Femur (tissue), 1 donor: ENCODE data around the gene TOMM7.
A peak's percentile ranks its signal among the peaks of the same experiment; 100 is the strongest.
"Not testable (repeated sequence)": the region's sequence is repeated elsewhere in the genome, so short reads cannot be mapped to it uniquely, and the experiment has no call there.

ENCODE experiments used
- DNase-seq: peaks from one replicate; pipeline ENCODE4 v3.0.0-alpha.2; 2017

TOMM7 gene

DNA sequence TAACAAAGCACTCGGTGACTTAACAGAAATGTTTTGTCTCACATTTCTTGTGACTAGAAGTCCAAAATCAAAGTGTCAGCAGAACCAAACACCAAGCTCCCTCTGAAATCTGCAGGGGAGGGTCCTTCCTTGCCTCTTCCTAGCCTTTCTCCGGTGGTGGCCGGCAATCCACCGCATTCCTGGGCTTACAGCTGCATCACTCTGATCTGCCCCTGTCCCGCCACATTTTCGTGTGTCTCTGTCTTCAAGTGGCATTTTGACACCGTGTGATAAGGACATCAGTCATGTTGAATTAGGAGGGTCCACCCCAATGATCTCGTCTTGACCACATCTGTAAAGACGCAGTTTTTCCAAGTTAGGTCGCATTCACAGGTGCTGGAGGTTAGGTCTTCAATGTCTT is 30.5 kb upstream of the TOMM7 start:
- no peak for DNase-seq

DNA sequence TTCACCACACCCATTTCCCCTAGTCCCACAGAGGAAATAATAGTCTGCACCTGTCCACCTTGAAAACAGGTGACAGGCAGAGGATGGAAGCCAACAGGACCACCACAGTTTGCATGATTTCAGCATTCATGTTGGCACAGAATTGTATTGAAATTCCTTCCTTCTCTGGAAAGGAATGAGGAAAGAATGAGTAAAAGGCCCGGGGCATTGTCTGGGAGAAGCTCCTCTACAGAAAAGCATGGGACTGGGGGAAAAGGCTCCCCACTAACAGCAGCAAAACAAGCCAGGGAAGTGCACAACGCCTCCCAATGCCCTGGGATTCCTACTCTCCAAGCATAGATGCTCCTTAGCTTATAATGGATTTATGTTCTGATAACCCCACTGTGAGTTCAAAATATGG is 28.5 kb upstream of the TOMM7 start:
- no peak for DNase-seq

- not testable (repeated sequence) for DNase-seq
Observed at GRCh38 chr7:22850394-22850793, 27.7 kb upstream of the TOMM7 start.

DNA sequence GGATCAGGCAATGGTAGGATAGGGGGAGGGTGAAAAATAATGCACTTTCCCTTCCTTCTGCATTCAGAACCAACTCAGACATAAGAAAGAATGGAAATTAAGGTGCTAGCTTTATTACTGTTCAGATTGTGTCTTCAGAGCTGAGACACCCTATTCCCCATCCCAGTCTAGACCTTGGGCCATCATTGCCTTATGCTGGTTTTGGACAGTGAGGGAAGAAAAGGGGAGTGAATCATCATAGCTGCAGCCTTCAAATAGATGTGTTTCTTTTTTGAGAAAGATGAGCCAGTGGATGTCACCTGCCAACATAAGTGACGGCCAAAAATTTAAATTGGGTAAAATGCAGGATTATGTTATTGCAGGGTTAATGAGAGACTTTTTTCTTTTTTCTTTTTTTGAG is 27.0 kb upstream of the TOMM7 start:
- no peak for DNase-seq

GRCh38 chr7:22849172-22849571 is 26.5 kb upstream of the TOMM7 start:
- DNase-seq: peak; percentile 41

DNA sequence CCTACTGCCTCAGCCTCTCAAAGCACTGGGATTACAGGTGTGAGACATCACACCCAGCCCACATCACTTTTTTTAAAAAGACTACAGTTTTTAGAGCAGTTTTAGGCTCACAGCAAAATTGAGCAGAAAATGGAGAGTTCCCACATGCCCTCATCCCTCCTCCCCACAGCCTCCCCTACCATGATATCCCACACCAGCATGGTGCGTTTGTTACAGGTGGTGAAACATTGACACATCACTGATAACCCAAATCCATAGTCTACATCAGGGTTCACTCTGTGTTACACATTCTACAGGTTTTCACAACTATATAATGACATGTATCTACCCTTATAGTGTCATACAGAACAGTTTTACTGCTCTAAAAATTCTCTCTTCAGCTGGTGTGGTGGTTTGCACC is 24.3 kb upstream of the TOMM7 start:
- no peak for DNase-seq

DNA sequence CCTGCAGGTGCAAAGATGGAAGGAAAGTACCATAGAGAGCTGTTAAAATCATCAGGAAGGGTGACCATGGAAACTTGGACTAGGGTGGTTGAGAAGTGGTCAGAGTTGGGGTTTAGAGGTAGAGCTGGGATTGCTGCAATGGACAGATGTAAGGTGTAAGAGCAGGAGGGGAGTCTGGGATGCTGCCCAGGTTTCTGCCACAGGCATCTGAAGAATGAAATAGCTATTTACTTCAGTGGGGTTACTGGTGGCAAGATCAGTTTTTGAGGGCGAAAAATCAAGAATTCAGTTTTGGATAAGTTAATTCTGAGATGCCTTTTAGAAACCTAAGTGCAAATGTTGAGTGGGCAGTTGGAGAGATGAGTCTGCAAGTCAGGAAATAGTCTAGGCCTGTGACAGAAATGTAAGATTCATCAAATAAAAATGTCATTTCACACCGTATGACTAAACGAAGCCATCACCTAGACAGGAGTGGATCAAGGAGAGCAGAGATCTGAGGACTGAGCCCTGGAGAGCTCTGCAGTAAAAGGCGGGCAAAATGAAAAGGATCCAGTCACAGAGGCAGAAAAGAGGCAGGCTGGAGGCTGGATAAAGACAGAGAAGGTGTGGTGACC is 22.7 kb upstream of the TOMM7 start:
- no peak for DNase-seq

DNA sequence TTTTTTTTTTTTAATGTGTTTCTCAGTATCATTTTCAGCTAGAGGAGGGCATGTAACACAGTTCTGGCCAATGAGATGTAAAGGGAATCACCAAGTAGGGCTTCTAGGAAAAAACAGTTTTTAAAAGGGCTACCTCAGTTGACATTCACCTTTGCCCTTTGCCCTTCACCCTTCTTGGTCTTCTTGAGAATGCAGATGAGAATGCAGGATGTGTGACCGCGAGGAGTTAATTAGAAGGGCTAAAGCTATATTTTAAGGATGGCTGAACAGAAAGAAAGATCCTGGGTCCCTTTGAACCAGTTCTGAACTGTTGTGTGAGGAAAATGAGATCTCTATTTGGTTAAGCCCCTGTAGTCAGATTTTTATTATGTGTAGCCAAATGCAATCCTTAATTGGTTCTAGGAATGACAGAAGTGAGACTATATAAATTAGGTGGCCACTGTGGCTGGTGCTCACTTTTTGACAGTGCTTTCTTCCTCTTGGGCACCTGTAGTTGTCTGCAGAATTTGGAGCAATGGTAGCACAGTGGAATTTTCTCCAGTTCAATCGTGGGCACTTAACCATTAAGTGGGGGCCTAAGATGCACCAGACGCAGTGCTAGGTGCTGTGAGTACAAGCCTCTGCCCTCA is 21.1 kb upstream of the TOMM7 start:
- no peak for DNase-seq

DNA sequence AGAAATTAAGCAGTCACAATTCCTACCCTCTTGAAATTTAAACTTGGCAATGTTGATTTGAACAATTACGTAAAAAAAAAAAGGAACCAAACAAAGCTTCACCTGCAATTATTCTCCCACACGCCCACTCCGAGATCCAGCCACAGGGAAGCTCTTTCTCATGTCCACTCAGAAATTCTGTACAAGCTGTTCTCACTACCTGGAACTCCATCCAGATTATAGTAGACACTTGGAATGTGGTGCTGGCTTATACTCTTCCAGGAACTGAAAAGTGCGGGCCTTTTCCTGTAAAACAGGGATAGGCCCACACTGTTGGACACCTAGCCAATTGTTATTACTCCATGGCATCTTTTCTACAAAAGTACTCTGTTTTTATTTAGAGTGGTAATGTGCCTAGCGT is 20.3 kb upstream of the TOMM7 start:
- no peak for DNase-seq

- DNase-seq: peak; percentile 64
Observed at GRCh38 chr7:22842383-22842941, 19.8 kb upstream of the TOMM7 start.

GRCh38 chr7:22841954-22842353 is 19.3 kb upstream of the TOMM7 start:
- peak; percentile 38 for DNase-seq

DNA sequence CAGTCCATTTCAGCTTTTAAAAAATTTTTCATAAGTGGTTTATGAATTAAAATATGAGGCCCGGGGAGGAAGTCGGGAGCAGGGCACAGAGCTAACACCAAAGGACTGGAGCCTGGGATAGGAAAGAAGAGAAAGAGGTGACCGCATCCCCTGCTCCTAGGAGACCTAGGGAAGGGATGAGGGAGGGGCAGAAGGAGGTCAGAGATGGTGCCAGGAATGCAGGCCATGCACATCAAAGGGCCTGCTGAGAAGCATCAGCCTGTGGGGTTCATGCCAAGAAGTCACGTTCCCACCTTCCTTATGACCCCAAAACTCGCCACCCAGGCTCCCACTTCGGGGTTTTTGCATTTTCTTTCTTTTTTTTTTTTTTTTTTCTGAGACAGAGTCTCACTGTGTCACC is 14.7 kb upstream of the TOMM7 start:
- no peak for DNase-seq

- not testable (repeated sequence) for DNase-seq
Observed at GRCh38 chr7:22836506-22836905, 13.9 kb upstream of the TOMM7 start.

GRCh38 chr7:22833957-22834356 is 11.3 kb upstream of the TOMM7 start:
- no peak for DNase-seq

- DNase-seq: no peak
Observed at GRCh38 chr7:22833113-22833855, 10.6 kb upstream of the TOMM7 start.

DNA sequence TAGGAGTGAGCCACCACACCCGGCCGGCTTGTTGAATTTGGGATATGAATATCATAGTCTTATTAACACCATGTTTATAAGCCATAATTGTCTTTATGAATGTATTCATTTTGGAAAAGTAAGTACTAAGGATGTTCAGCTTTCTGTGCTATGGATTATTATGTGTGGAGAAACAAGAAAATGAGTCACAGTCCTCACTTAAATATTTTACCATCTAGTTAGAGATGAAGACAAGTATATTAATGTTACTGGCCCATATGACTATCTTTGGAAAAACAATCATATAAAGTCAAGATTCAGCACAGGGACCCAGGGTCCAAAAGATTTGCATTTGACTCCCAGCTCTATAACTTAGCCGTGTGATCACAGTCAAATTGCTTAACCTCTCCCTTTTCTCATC is 9.8 kb upstream of the TOMM7 start:
- DNase-seq: no peak

- no peak for DNase-seq
Observed at GRCh38 chr7:22831602-22832305, 9.1 kb upstream of the TOMM7 start.

DNA sequence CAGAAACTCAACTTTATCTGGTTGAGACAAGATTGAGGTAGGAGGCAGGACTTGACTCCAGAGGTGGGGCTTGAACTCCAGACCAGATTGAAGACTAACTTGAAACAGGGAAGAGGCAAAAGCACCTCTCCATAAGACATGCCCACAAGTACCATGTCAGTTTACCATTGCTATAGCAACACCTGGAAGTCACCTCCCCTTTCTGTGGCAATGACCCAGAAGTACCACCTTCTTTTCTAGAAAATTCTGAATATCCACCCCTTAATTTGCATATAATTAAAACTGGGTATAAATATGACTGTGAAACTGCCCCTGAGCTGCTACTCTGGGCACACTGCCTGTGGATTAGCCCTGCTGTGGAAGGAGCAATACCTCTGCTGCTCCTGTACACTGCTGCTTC is 4.9 kb upstream of the TOMM7 start:
- DNase-seq: no peak

DNA sequence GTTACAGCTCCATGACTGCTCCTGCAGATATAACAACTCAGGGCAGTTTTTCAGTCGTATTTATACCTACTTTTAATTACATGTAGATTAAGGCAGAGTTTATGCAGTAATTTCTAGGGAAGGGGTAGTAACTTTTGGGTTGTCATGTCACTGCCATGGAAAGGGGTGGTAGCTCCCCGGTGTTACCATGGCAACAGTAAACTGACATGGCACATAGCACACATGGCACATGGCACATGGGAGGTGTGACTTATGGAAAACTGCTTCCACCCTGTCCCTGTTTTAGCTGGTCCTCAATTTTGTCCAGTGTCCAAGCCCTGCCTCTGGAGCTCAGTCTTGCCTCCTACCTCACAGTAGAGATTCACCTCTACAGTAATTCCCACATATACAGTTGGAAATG is 3.9 kb upstream of the TOMM7 start:
- DNase-seq: no peak

GRCh38 chr7:22824760-22825159 is 2.1 kb upstream of the TOMM7 start:
- no peak for DNase-seq

DNA sequence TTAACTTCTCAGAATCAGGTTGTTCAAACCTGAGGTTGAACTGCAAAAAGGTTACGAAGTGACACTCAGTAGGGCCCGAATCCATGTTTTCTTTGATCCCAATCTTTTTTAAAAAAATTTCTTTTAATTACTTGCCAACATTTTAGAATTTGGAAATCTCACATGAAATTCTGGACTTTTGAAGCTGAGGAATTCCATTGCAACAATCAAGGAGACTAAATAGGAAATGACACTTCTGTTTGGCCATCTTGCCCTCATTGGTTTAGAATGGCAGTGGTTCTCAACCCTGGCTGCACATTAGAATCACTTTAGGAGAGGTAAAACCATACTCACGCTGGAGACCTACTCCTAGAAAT is 471 bp upstream of the TOMM7 start:
- no peak for DNase-seq

GRCh38 chr7:22821702-22822485 is 755 bp downstream of the TOMM7 start:
- DNase-seq: no peak

DNA sequence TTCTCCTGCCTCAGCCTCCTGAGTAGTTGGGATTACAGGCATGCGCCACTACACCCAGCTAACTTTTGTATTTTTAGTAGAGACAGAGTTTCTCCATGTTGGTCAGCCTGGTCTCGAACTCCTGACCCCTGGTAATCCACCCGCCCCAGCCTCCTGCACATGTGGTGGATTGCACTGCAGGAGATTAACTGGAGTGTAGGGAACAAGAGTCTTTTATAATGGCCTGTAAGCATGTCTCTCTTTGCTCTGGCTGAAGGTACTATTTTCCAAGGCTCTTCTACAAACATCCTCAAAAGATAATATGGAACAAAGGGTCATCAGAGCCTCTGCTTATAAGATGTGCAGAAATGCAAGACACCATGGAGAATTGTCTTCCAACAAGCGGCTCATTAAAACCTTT is 3.2 kb downstream of the TOMM7 start:
- DNase-seq: no peak
